Fibroblast of lung (primary cell): ENCODE measurements around the gene RERE. TPM values are rescaled to one million over a fixed set of nuclear protein-coding genes. Genes with fewer than 3 reads are reported as not detected.

ENCODE experiments used
- DNase-seq, 2 donors: peaks; one replicate each; pipeline versions ENCODE4 v3.0.0 to v3.0.0-alpha.2; 2010; ENCODE audit warnings: low read depth in 2 of 2
- H2AFZ ChIP-seq: 2 replicates; pipeline ENCODE4 v1.5.1; 2012; ENCODE audit warnings: low read length, control low read depth, inconsistent platforms
- H3K27ac ChIP-seq: 2 replicates; pipeline ENCODE4 v1.5.1; 2011; ENCODE audit warnings: low read length, control low read depth; ENCODE audit not compliant: insufficient read depth
- H3K27me3 ChIP-seq: 2 replicates; pipeline ENCODE4 v1.5.1; 2011; ENCODE audit warnings: mild to moderate bottlenecking, low read length; ENCODE audit not compliant: control insufficient read depth, insufficient read depth
- H3K36me3 ChIP-seq: 2 replicates; pipeline ENCODE4 v1.5.1; 2011; ENCODE audit warnings: low read length; ENCODE audit not compliant: control insufficient read depth, insufficient read depth
- H3K4me1 ChIP-seq: 2 replicates; pipeline ENCODE4 v1.5.1; 2011; ENCODE audit warnings: low read length; ENCODE audit not compliant: control insufficient read depth, insufficient read depth; ENCODE audit errors: extremely low read depth
- H3K4me2 ChIP-seq: 2 replicates; pipeline ENCODE4 v1.5.1; 2011; ENCODE audit warnings: low read length, control low read depth; ENCODE audit not compliant: insufficient read depth; ENCODE audit errors: extremely low read depth
- H3K4me3 ChIP-seq, 4 experiments: fragments of 200-600 bp in 1 of 4; sonication (generic) in 1 of 4; replicated peaks in 1 of 4; 2 replicates each; pipeline ENCODE4 v1.5.1; 2011 to 2016; ENCODE audit warnings: low read length in 4 of 4, low read depth in 3 of 4, mild to moderate bottlenecking in 3 of 4, control low read depth in 2 of 4, inconsistent platforms in 1 of 4, mixed read lengths in 1 of 4; ENCODE audit not compliant: insufficient read depth in 1 of 4; ENCODE audit errors: control extremely low read depth in 1 of 4
- H3K79me2 ChIP-seq: 2 replicates; pipeline ENCODE4 v1.5.1; 2012; ENCODE audit warnings: mild to moderate bottlenecking, low read length, inconsistent platforms; ENCODE audit not compliant: control insufficient read depth, insufficient read depth
- H3K9ac ChIP-seq: 2 replicates; pipeline ENCODE4 v1.5.1; 2011; ENCODE audit warnings: mild to moderate bottlenecking, low read length, control low read depth; ENCODE audit not compliant: insufficient read depth
- H3K9me3 ChIP-seq: 2 replicates; pipeline ENCODE4 v1.5.1; 2012; ENCODE audit warnings: low read depth, low read length; ENCODE audit not compliant: control insufficient read depth, insufficient read depth
- H4K20me1 ChIP-seq: 2 replicates; pipeline ENCODE4 v1.5.1; 2011; ENCODE audit warnings: low read length; ENCODE audit not compliant: control insufficient read depth, insufficient read depth; ENCODE audit errors: extremely low read depth
- CTCF ChIP-seq, 2 donors: IDR thresholded peaks in 1 of 2; conservative IDR thresholded peaks in 1 of 2; 1 replicate in 1 of 2; 2 replicates in 1 of 2; pipeline ENCODE4 v1.5.1; 2011 to 2012; ENCODE audit warnings: low read length in 2 of 2, control low read depth in 1 of 2, inconsistent platforms in 1 of 2, low read depth in 1 of 2, mild to moderate bottlenecking in 1 of 2
- EZH2 ChIP-seq: IDR thresholded peaks from 2 replicates; pipeline ENCODE4 v1.5.1; 2012; ENCODE audit warnings: low read length, control low read depth, mild to moderate bottlenecking; ENCODE audit errors: missing control alignments
- polyA plus RNA-seq, 2 donors: library from polyadenylated mRNA; depleted of rRNA in 1 of 2; stranded (reverse) in 1 of 2; unstranded in 1 of 2; fragments of >200 nt; gene quantifications; 2 replicates each; pipeline ENCODE4 v1.2.1, GENCODE V29; 2011 to 2012; ENCODE audit warnings: missing spikeins in 1 of 2
- total RNA-seq: library from RNA; depleted of rRNA; stranded (reverse); fragments of >200 nt; gene quantifications from 2 replicates; pipeline ENCODE4 v1.2.1, GENCODE V29; 2014

RERE gene
- total and polyA plus RNA-seq, 2 donors (not counting 1 experiment from before 2014, with no cell fraction given) = 3.7 to 51.0 TPM

- H3K27me3 ChIP-seq = no peaks in the 10 kb centered on the region
- peak overlapping the region; percentile 84 for H3K27ac ChIP-seq
- TF ChIP-seq CTCF (conservative IDR thresholded peaks at IDR 0.05 in 1 of 2, IDR thresholded peaks at IDR 0.05 in 1 of 2; ENCODE audit: low read depth in 1 of 2, low read length in 2 of 2) (peak in 1 of 2 donors; percentile 8), EZH2 (no peak)
- H3K79me2 ChIP-seq = peaks cover 37% of the 10 kb centered on the region
- H4K20me1 ChIP-seq = no peaks in the 10 kb centered on the region
- peaks cover 2% of the 10 kb centered on the region for H3K36me3 ChIP-seq
- DNase-seq = no peak
- H3K4me2 ChIP-seq = no peak overlapping the region
- H3K9me3 ChIP-seq = no peaks in the 10 kb centered on the region
- no peak overlapping the region for H3K9ac ChIP-seq
- H2AFZ ChIP-seq = no peak overlapping the region
- peaks cover 35% of the 10 kb centered on the region for H3K4me1 ChIP-seq
- no peak overlapping the region for H3K4me3 ChIP-seq
Measured at GRCh38 chr1:8398677-8399076, 418.8 kb downstream of the RERE start.

- Histone ChIP-seq H3K4me1 (peaks cover 35% of the 10 kb centered on the region), H3K9me3 (no peaks in the 10 kb centered on the region), H4K20me1 (no peaks in the 10 kb centered on the region), H3K79me2 (peaks cover 42% of the 10 kb centered on the region), H2AFZ (no peak overlapping the region), H3K36me3 (peaks cover 2% of the 10 kb centered on the region), H3K27ac (peak overlapping the region; percentile 84), H3K27me3 (no peaks in the 10 kb centered on the region), H3K9ac (no peak overlapping the region), H3K4me2 (no peak overlapping the region), H3K4me3 (no peak overlapping the region)
- TF ChIP-seq CTCF (conservative IDR thresholded peaks at IDR 0.05 in 1 of 2, IDR thresholded peaks at IDR 0.05 in 1 of 2; ENCODE audit: low read depth in 1 of 2, low read length in 2 of 2) = no peak
- no peak for TF ChIP-seq EZH2
- no peak for DNase-seq
Measured at GRCh38 chr1:8398086-8398485, 419.4 kb downstream of the RERE start.

- Histone ChIP-seq H3K4me1 (peaks cover 37% of the 10 kb centered on the region), H3K36me3 (peaks cover 2% of the 10 kb centered on the region), H3K79me2 (peaks cover 48% of the 10 kb centered on the region), H3K9me3 (no peaks in the 10 kb centered on the region), H3K9ac (no peak overlapping the region), H3K27ac (peak overlapping the region; percentile 84), H3K4me2 (peak overlapping the region; percentile 37), H3K4me3 (no peak overlapping the region), H2AFZ (no peak overlapping the region), H4K20me1 (no peaks in the 10 kb centered on the region), H3K27me3 (no peaks in the 10 kb centered on the region)
- DNase-seq = no peak
- TF ChIP-seq EZH2 = no peak
Measured at GRCh38 chr1:8397511-8397910, 419.9 kb downstream of the RERE start.
